ENCODE results near the gene INPP5J. TPM values are rescaled to one million over a fixed set of nuclear protein-coding genes. Genes with fewer than 3 reads are reported as not detected.
A peak's percentile ranks its signal among the peaks of the same experiment; 100 is the strongest.

Gene INPP5J
- total and polyA plus RNA-seq, 2 experiments from 2014 or later, result 3.4 to 5.6 TPM

DNA sequence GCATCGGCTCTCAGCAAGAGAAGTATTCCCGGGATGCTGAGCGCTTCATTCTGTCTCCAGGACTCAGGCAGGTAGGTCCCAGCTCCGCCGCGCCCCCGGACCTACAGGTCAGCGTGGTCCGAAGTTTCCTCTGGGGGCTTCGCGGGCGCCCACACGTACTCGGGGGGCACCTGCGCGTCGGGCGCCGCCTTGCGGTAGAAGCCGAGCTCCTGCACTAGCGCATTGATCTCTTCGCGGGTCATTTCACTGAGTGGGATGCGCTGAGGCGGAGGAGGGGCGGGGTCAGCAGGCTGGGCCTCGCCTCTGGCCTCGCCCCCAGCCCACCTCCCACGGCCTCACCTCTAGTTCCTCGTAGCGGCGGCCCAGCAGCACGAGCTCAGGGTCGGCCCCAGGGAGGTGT lies 17.9 kb upstream of the INPP5J start:
- DNase-seq (ENCODE audit: low spot score), result peak; percentile 56
- Histone ChIP-seq H3K9me2 (replicated peaks; ENCODE audit: insufficient read depth) (no peaks in the 10 kb centered on the region), H3K27ac (no peak overlapping the region), H2AFZ (no peak overlapping the region), H3K36me3 (replicated peaks; ENCODE audit: insufficient read depth, low read depth) (no peaks in the 10 kb centered on the region), H3K4me3 (no peak overlapping the region), H3K27me3 (no peaks in the 10 kb centered on the region), H3K4me1 (ENCODE audit: insufficient read depth) (peaks cover 13% of the 10 kb centered on the region), H3K9me3 (ENCODE audit: low read depth) (no peaks in the 10 kb centered on the region), H3K4me2 (peak overlapping the region; percentile 79), H4K20me1 (ENCODE audit: insufficient read depth, poor library complexity, severe bottlenecking) (no peaks in the 10 kb centered on the region), H3K79me2 (no peaks in the 10 kb centered on the region)
- WGBS (ENCODE audit: low lambda C conversion rate, missing lambda C conversion rate), result 27% methylated on average over 35 of the region's 35 CpGs
- TF ChIP-seq EZH2phosphoT487 (IDR thresholded peaks at IDR 0.05; ENCODE audit: low read depth, severe bottlenecking, unreplicated experiment), result no peak
- TF ChIP-seq, protein P1, sequence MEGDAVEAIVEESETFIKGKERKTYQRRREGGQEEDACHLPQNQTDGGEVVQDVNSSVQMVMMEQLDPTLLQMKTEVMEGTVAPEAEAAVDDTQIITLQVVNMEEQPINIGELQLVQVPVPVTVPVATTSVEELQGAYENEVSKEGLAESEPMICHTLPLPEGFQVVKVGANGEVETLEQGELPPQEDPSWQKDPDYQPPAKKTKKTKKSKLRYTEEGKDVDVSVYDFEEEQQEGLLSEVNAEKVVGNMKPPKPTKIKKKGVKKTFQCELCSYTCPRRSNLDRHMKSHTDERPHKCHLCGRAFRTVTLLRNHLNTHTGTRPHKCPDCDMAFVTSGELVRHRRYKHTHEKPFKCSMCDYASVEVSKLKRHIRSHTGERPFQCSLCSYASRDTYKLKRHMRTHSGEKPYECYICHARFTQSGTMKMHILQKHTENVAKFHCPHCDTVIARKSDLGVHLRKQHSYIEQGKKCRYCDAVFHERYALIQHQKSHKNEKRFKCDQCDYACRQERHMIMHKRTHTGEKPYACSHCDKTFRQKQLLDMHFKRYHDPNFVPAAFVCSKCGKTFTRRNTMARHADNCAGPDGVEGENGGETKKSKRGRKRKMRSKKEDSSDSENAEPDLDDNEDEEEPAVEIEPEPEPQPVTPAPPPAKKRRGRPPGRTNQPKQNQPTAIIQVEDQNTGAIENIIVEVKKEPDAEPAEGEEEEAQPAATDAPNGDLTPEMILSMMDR (IDR thresholded peaks at IDR 0.05; ENCODE audit: poor library complexity), result peak; percentile 40
- TF ChIP-seq EZH2 (IDR thresholded peaks at IDR 0.05; ENCODE audit: borderline replicate concordance), result no peak

DNA sequence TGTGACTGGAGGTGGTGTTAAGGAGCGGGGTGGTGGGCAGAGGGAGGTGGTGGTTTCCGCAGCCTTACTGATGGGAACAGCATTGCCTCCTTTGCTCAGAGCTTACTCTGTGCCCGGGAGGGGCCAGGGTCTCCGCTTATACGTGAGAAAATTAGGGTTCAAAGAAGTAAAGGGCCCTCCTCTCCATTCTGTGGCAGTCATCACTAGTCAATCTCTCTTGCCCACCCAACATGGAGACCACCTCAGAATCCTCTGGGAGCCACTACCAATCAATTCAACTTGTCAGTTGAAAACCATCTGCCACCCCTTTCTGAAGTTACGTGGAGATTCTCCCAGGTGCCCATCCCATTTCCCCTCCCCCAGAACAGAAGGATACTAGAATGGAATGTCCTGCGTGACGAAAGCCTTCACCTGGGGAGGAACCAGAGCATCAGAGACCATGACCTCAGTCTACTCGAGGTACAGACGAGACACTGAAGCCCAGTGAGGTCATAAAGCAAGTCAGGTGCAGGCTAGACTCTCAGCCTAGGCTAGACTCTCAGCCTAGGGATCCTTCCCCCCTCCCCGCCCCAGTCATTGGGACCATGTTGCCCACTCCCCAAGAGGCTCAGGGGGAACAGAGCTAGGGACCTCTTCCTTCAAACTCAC lies 17.4 kb upstream of the INPP5J start:
- Histone ChIP-seq H3K79me2 (no peaks in the 10 kb centered on the region), H3K4me1 (ENCODE audit: insufficient read depth) (peaks cover 13% of the 10 kb centered on the region), H2AFZ (no peak overlapping the region), H3K9me3 (ENCODE audit: low read depth) (no peaks in the 10 kb centered on the region), H3K36me3 (replicated peaks; ENCODE audit: insufficient read depth, low read depth) (no peaks in the 10 kb centered on the region), H4K20me1 (ENCODE audit: insufficient read depth, poor library complexity, severe bottlenecking) (no peaks in the 10 kb centered on the region), H3K4me3 (no peak overlapping the region), H3K27me3 (no peaks in the 10 kb centered on the region), H3K9me2 (replicated peaks; ENCODE audit: insufficient read depth) (no peaks in the 10 kb centered on the region), H3K4me2 (peak overlapping the region; percentile 79), H3K27ac (peak overlapping the region; percentile 91)
- 80% methylated on average over 11 of the region's 11 CpGs for WGBS (ENCODE audit: low lambda C conversion rate, missing lambda C conversion rate)
- TF ChIP-seq EZH2phosphoT487 (IDR thresholded peaks at IDR 0.05; ENCODE audit: low read depth, severe bottlenecking, unreplicated experiment) (no peak), EZH2 (IDR thresholded peaks at IDR 0.05; ENCODE audit: borderline replicate concordance) (no peak)
- TF ChIP-seq, protein P1 (IDR thresholded peaks at IDR 0.05; ENCODE audit: poor library complexity), result no peak
- DNase-seq (ENCODE audit: low spot score), result no peak

DNA sequence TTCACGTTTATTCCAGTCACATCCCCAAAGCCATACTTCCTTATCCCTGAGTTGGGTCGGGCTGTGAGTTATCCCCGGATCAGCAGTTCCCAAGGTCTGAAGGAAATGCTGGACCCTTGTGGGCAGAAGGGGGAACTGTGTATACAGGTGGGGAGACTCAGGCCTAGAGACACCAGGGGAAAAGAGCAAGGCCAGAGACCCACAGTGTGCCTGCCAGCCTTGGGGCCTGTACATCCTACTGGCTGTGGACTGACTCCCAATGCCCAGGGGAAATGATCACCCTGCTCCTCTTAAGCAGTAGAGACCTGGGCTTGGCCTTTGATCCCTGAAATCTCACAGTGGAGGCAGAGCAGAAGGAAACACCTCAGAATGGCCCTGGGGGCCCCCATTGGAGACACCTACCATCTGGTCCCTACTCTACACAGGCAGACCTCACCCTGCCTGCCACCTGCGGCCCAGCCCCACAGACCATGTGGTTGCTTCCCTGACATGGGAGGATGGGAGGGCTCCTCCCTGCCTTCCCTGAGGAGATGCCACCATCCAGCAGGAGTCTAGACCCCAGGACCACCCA lies 16.7 kb upstream of the INPP5J start:
- peak overlapping the region; percentile 59 for H3K4me3 ChIP-seq
- H3K27ac ChIP-seq, result peak overlapping the region; percentile 91
- no peaks in the 10 kb centered on the region for H3K36me3 ChIP-seq (replicated peaks; ENCODE audit: insufficient read depth, low read depth)
- H3K9me3 ChIP-seq (ENCODE audit: low read depth), result no peaks in the 10 kb centered on the region
- H3K4me2 ChIP-seq, result peak overlapping the region; percentile 79
- no peaks in the 10 kb centered on the region for H4K20me1 ChIP-seq (ENCODE audit: insufficient read depth, poor library complexity, severe bottlenecking)
- peaks cover 13% of the 10 kb centered on the region for H3K4me1 ChIP-seq (ENCODE audit: insufficient read depth)
- no peak overlapping the region for H2AFZ ChIP-seq
- TF ChIP-seq EZH2 (IDR thresholded peaks at IDR 0.05; ENCODE audit: borderline replicate concordance), result no peak
- TF ChIP-seq, protein P1 (IDR thresholded peaks at IDR 0.05; ENCODE audit: poor library complexity), result no peak
- no peak for TF ChIP-seq EZH2phosphoT487 (IDR thresholded peaks at IDR 0.05; ENCODE audit: low read depth, severe bottlenecking, unreplicated experiment)
- no peaks in the 10 kb centered on the region for H3K9me2 ChIP-seq (replicated peaks; ENCODE audit: insufficient read depth)
- no peaks in the 10 kb centered on the region for H3K79me2 ChIP-seq
- DNase-seq (ENCODE audit: low spot score), result no peak
- WGBS (ENCODE audit: low lambda C conversion rate, missing lambda C conversion rate), result 67% methylated on average over 4 of the region's 4 CpGs
- no peaks in the 10 kb centered on the region for H3K27me3 ChIP-seq

All from hepatocyte (in vitro differentiated cells).